Measurements from ENCODE around the gene CEP89. TPM values are rescaled to one million over a fixed set of nuclear protein-coding genes. Genes with fewer than 3 reads are reported as not detected.

The CEP89 gene
- total and polyA plus RNA-seq, 2 of the 4 experiments (the other 2 are of a cell fraction): 7.2 to 17.4 TPM

DNA sequence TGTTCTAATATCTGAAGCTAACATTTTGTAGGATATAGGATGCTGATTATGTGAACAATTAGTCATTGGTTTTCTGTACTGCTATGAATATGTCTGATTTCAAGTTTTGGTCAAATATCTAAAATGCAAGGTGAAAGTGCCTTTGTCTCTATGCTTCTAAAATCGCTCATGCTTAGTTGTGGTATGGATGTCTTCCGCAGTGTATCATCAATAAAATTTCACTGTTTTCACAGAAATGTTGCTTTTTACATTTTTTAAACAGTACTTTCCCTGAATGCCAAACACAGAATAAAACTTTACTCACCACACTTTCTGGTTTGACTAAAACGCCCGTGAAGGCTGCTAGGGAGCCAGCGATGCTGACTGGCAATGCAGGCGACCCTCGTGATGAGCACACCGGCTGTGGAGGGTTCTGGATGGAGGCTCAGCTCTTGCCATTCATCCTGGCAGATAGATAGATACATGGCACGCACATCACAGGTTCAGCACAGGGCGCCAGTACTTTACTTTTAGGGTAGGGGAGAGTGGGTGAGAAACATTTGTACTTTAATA, 142.3 kb downstream of the CEP89 start:
- ChIA-PET CTCF (no interaction called here), POLR2A (ENCODE audit: unreplicated experiment) (no interaction called here)
- dilution Hi-C loops (cut with HindIII; ENCODE audit: low sequenced_read_pairs, unreplicated experiment): no loop called here
- Histone ChIP-seq H3K4me2 (ENCODE audit: low read depth, low read length) (no peak overlapping the region), H3K23ac (ENCODE audit: low read depth, low read length) (no peak overlapping the region), H3K14ac (replicated peaks; ENCODE audit: low read depth, low read length) (no peak overlapping the region), H4K20me1 (ENCODE audit: insufficient read depth, low read length) (no peaks in the 10 kb centered on the region), H3K4ac (ENCODE audit: low read depth, low read length) (no peak overlapping the region), H3K9me3 (ENCODE audit: control insufficient read depth, insufficient read depth, low read length) (no peaks in the 10 kb centered on the region), H2BK120ac (ENCODE audit: low read depth, low read length) (no peak overlapping the region), H2BK20ac (ENCODE audit: low read depth, low read length) (no peak overlapping the region), H3K36me3 (ENCODE audit: control insufficient read depth, insufficient read depth, low read length) (no peaks in the 10 kb centered on the region), H3K9me1 (ENCODE audit: insufficient read depth, low read length) (no peaks in the 10 kb centered on the region), H3K4me1 (ENCODE audit: control insufficient read depth, insufficient read depth, low read length) (no peaks in the 10 kb centered on the region), H3K9ac (ENCODE audit: low read depth, low read length) (no peak overlapping the region), H2AK5ac (ENCODE audit: low read depth, low read length) (no peak overlapping the region), H3K27ac (ENCODE audit: insufficient read depth, low read length) (no peak overlapping the region), H2BK5ac (ENCODE audit: low read depth, low read length, poor library complexity, severe bottlenecking) (no peak overlapping the region), H2AK9ac (replicated peaks; ENCODE audit: low read depth, low read length, poor library complexity) (no peak overlapping the region), H4K91ac (ENCODE audit: insufficient read depth, low read depth, low read length) (no peak overlapping the region), H4K5ac (ENCODE audit: low read depth, low read length) (no peak overlapping the region), H3K18ac (ENCODE audit: low read depth, low read length) (no peak overlapping the region), H4K8ac (ENCODE audit: low read depth in 2 of 2, low read length in 2 of 2) (no peak overlapping the region), H3K27me3 (ENCODE audit: control insufficient read depth, insufficient read depth, low read length) (peaks cover 8% of the 10 kb centered on the region), H2AFZ (replicated peaks; ENCODE audit: low read length, poor library complexity) (no peak overlapping the region), H3K79me1 (ENCODE audit: low read depth in 1 of 2, low read length in 2 of 2) (no peaks in the 10 kb centered on the region), H3K56ac (ENCODE audit: extremely low read depth, insufficient read depth, low read length) (no peak overlapping the region), H2BK15ac (ENCODE audit: low read depth, low read length) (no peak overlapping the region), H3K4me3 (ENCODE audit: insufficient read depth, low read depth, low read length) (no peak overlapping the region)
- 80% methylated on average over 2 of the region's 10 CpGs; no CpG with 5 or more reads in 1 of the 2 experiments for WGBS, 2 experiments (ENCODE audit: extremely low coverage in 2 of 2, insufficient read length in 1 of 2)
- intact Hi-C loops (cut with micrococcal nuclease): no loop called here
- no peak for TF ChIP-seq CHD1 (IDR thresholded peaks at IDR 0.05; ENCODE audit: low read depth, low read length)
- TF ChIP-seq, protein P1, sequence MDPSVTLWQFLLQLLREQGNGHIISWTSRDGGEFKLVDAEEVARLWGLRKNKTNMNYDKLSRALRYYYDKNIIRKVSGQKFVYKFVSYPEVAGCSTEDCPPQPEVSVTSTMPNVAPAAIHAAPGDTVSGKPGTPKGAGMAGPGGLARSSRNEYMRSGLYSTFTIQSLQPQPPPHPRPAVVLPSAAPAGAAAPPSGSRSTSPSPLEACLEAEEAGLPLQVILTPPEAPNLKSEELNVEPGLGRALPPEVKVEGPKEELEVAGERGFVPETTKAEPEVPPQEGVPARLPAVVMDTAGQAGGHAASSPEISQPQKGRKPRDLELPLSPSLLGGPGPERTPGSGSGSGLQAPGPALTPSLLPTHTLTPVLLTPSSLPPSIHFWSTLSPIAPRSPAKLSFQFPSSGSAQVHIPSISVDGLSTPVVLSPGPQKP (IDR thresholded peaks at IDR 0.05; ENCODE audit: borderline replicate concordance, low read depth, low read length): no peak
- TF ChIP-seq POLR2A (IDR thresholded peaks at IDR 0.05; ENCODE audit: low read depth, low read length): no peak
- no peak for TF ChIP-seq SMC3 (IDR thresholded peaks at IDR 0.05; ENCODE audit: low read depth, low read length)
- no peak for TF ChIP-seq MAZ (IDR thresholded peaks at IDR 0.05; ENCODE audit: borderline replicate concordance, low read depth, low read length)
- in situ Hi-C loops (cut with MboI; ENCODE audit: low sequenced_read_pairs): no loop called here
- DNase-seq (no peak), ATAC-seq (ENCODE audit: low read depth) (no peak)
- no TSS peak for BruUV-seq (replicated peaks)

All from IMR-90 (cell line).